ENCODE data around the gene TTC23. TPM values are rescaled to one million over a fixed set of nuclear protein-coding genes. Genes with fewer than 3 reads are reported as not detected.
A peak's percentile ranks its signal among the peaks of the same experiment; 100 is the strongest.

TTC23 gene
- total RNA-seq, 1 donor from 2014 or later = 11.4 TPM

DNA sequence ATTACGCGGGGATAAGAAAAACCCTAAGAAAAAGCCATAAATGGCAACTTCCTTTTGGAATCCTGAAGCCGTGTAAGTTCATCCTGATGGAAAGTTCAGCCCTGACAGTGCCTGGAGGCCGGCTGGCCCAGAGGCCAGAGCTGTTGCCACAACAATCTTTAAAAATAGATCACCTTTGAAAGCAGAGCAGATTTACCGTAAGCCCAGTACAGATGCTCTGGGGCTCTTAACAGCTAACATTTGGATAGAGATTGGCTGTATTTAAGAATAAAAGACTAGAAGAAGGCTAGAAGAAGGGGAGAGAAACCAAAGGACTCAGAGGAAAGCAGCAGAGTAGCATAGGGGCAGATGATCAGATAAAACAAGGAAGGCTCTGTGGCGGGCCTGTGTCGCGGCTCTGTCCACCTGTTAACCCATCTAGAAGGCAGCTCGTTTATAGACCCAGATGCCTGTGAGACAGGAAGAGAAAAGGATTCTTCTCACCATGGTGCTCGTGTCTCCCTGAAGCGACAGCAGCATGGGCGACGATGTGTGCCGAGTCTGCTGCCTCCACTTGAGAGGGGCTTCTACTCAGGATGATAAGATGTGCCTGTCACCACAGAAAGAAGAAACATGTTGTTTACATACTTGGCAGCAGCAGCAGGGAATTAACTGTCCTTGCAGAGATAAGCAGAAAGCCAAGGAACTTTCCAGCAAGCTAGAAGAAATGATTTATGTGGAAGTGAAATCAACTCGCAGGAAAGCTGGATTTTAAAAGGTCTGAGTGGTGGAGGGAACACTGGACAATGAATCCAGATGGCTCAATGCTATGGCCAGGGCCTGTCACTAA lies 74.6 kb downstream of the TTC23 start:
- Histone ChIP-seq H3K9me3 (replicated peaks) (no peaks in the 10 kb centered on the region), H3K27ac (replicated peaks) (peak overlapping the region; percentile 91), H3K4me3 (peak overlapping the region; percentile 22), H3K4me1 (peaks cover 66% of the 10 kb centered on the region), H3K27me3 (ENCODE audit: low read depth) (no peaks in the 10 kb centered on the region), H3K36me3 (peaks cover 24% of the 10 kb centered on the region)
- TF ChIP-seq, protein P1, sequence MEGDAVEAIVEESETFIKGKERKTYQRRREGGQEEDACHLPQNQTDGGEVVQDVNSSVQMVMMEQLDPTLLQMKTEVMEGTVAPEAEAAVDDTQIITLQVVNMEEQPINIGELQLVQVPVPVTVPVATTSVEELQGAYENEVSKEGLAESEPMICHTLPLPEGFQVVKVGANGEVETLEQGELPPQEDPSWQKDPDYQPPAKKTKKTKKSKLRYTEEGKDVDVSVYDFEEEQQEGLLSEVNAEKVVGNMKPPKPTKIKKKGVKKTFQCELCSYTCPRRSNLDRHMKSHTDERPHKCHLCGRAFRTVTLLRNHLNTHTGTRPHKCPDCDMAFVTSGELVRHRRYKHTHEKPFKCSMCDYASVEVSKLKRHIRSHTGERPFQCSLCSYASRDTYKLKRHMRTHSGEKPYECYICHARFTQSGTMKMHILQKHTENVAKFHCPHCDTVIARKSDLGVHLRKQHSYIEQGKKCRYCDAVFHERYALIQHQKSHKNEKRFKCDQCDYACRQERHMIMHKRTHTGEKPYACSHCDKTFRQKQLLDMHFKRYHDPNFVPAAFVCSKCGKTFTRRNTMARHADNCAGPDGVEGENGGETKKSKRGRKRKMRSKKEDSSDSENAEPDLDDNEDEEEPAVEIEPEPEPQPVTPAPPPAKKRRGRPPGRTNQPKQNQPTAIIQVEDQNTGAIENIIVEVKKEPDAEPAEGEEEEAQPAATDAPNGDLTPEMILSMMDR (IDR thresholded peaks at IDR 0.05; ENCODE audit: borderline replicate concordance) = no peak
- intact Hi-C loops (cut with micrococcal nuclease) = loop anchor here (5.0 kb wide), 1 partner anchor 38 kb away; no protein-coding TSS in a partner anchor
- peak; percentile 37 for DNase-seq

DNA sequence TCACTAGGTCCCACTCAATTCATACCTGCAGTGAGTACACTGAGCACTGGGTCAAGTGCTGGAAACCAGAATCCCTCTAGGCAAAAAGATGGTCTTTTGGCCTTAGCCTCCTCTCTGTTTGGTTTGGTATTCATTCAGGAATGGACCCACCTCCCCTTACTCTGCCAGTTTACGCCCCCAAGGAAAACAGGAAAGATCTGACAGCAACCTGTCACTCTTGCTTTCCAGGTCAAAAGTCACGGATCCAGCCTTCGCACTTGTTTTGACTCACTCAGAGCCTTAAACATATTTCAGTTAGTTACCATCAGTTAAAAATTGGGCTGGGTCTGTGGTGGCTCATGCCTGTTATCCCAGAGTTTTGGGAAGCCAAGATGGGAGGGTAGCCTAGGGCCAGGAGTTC lies 76.4 kb downstream of the TTC23 start:
- Histone ChIP-seq H3K36me3 (peaks cover 27% of the 10 kb centered on the region), H3K4me1 (peaks cover 76% of the 10 kb centered on the region), H3K27ac (replicated peaks) (peak overlapping the region; percentile 91), H3K9me3 (replicated peaks) (no peaks in the 10 kb centered on the region), H3K4me3 (no peak overlapping the region), H3K27me3 (ENCODE audit: low read depth) (no peaks in the 10 kb centered on the region)
- TF ChIP-seq, protein P1 (IDR thresholded peaks at IDR 0.05; ENCODE audit: borderline replicate concordance) = no peak
- intact Hi-C loops (cut with micrococcal nuclease) = loop anchor here (5.0 kb wide), 1 partner anchor 39 kb away; no protein-coding TSS in a partner anchor
- DNase-seq = no peak

DNA sequence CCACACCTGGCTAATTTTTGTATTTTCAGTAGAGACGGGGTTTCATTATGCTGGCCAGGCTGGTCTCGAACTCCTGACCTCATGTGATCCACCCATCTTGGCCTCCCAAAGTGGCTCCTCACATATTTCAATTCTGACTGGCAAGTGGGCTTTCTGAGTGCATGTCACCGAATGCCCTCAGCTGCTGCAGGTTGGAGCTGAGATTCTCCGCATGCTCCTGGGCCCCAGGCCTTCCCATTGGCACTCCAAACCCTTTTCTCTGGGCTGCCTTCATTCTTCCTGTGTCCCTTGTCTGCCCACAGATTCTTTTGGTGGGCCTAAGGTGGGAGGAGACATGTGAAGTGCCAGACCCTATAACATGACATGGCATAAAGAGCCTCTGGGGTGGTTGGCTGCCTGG lies 77.2 kb downstream of the TTC23 start:
- intact Hi-C loops (cut with micrococcal nuclease) = loop anchor here (5.0 kb wide), 1 partner anchor 40 kb away; no protein-coding TSS in a partner anchor
- Histone ChIP-seq H3K36me3 (peaks cover 33% of the 10 kb centered on the region), H3K27ac (replicated peaks) (peak overlapping the region; percentile 91), H3K9me3 (replicated peaks) (no peaks in the 10 kb centered on the region), H3K4me3 (no peak overlapping the region), H3K4me1 (peaks cover 75% of the 10 kb centered on the region), H3K27me3 (ENCODE audit: low read depth) (no peaks in the 10 kb centered on the region)
- no peak for DNase-seq
- TF ChIP-seq, protein P1 (IDR thresholded peaks at IDR 0.05; ENCODE audit: borderline replicate concordance) = no peak

DNA sequence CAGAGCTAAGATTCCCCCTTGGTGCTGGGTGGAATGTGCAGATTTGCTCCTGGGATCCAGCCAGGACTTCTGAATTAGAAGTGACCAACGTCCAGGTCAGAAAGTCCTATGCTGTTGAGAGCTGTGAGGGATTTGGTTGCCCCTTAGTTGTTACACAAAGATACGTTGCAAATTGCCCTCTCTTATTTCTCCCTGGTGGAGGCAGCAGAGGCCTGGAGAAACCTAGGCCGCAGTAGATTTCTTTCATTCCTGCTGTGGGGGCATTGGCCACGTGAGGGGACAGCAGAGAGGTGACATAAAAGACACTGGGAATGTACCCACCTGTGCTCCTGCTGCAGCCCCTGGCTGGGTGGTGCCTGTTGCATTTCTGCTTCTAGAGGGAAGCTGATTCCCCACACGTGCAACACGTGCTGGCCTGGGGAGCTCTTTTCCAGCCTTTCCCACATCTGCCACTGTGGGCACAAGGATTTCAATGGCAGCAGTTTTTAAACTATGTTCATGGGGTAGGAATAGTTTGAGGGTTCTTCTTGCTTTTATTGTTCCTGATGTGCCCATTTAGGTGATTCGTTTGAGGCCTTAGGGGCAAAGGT lies 78.8 kb downstream of the TTC23 start:
- no peaks in the 10 kb centered on the region for H3K27me3 ChIP-seq (ENCODE audit: low read depth)
- TF ChIP-seq, protein P1 (IDR thresholded peaks at IDR 0.05; ENCODE audit: borderline replicate concordance) = peak; percentile 51
- H3K4me1 ChIP-seq = peaks cover 61% of the 10 kb centered on the region
- H3K27ac ChIP-seq (replicated peaks) = peak overlapping the region; percentile 91
- intact Hi-C loops (cut with micrococcal nuclease) = loop anchor here (5.0 kb wide), 1 partner anchor 42 kb away; no protein-coding TSS in a partner anchor
- H3K36me3 ChIP-seq = peaks cover 35% of the 10 kb centered on the region
- H3K4me3 ChIP-seq = no peak overlapping the region
- H3K9me3 ChIP-seq (replicated peaks) = no peaks in the 10 kb centered on the region
- no peak for DNase-seq

DNA sequence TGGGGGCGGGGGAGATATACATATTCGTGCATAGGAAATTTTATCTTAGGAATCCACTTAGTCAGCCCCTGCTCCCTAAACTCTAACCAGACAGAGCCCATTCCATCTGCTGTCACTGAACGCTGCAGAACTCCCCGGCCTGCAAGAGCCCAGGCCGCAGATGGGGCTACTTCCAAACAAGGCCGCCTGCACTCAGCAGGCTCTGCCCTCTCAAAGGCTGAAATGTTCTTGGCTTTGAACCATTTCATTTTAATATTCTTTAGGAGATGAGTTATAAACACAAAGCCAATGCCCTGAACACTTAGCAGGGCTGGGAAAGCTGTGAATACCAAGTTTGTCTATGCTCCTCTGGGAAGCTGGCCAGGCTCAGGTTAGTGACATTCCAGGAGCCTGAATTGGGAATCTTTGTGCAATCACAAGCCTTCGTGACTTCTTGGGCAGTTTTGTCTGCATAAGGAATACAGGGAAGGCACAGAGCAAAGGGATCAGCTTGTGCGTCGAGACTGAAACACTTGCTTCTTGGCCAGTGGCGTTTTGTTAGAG lies 79.5 kb downstream of the TTC23 start:
- H3K27me3 ChIP-seq (ENCODE audit: low read depth) = no peaks in the 10 kb centered on the region
- peaks cover 54% of the 10 kb centered on the region for H3K4me1 ChIP-seq
- DNase-seq = no peak
- peaks cover 35% of the 10 kb centered on the region for H3K36me3 ChIP-seq
- peak overlapping the region; percentile 91 for H3K27ac ChIP-seq (replicated peaks)
- TF ChIP-seq, protein P1 (IDR thresholded peaks at IDR 0.05; ENCODE audit: borderline replicate concordance) = no peak
- no peaks in the 10 kb centered on the region for H3K9me3 ChIP-seq (replicated peaks)
- intact Hi-C loops (cut with micrococcal nuclease) = loop anchor here (5.0 kb wide), 1 partner anchor 42 kb away; no protein-coding TSS in a partner anchor
- H3K4me3 ChIP-seq = no peak overlapping the region

Data from left ventricle myocardium inferior (tissue), 1 donor.